NAMALWA (cell line): ENCODE data around the gene PRR19.
"Not testable (repeated sequence)": the region's sequence is repeated elsewhere in the genome, so short reads cannot be mapped to it uniquely, and the experiment has no call there.

Experiments
- DNase-seq: peaks from one replicate; pipeline ENCODE4 v3.0.0-alpha.2; 2015; ENCODE audit warnings: low spot score

The PRR19 gene, protein sequence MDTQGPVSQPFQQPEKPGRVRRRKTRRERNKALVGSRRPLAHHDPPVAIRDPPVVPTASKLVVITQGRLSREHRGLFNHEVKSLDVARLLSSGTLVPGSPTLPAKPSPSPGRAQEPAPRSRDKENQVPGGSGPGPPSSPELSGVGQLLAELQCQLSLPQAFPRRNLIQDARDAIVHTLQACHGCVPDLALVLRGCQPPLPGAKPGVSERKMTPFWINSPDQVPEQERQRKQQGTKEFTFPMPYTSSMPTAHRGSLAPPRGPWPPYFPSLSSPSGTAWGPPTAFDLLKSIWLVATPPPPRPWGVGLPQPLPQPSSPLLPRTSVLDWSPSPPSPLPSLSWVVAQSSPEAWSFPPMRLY

GRCh38 chr19:42301646-42302203 lies at the start of gene PRR19:
TSS of gene PRR19 (plus strand) at chr19:42302132. CDS start at chr19:42309585, 7,453 bp downstream.
- DNase-seq, result peak; percentile 34

- no peak for DNase-seq
These were observed 49.3 kb upstream of the PRR19 start for GRCh38 chr19:42252365-42253244.

GRCh38 chr19:42253245-42254088 lies 48.5 kb upstream of the PRR19 start:
- peak; percentile 60 for DNase-seq

DNA sequence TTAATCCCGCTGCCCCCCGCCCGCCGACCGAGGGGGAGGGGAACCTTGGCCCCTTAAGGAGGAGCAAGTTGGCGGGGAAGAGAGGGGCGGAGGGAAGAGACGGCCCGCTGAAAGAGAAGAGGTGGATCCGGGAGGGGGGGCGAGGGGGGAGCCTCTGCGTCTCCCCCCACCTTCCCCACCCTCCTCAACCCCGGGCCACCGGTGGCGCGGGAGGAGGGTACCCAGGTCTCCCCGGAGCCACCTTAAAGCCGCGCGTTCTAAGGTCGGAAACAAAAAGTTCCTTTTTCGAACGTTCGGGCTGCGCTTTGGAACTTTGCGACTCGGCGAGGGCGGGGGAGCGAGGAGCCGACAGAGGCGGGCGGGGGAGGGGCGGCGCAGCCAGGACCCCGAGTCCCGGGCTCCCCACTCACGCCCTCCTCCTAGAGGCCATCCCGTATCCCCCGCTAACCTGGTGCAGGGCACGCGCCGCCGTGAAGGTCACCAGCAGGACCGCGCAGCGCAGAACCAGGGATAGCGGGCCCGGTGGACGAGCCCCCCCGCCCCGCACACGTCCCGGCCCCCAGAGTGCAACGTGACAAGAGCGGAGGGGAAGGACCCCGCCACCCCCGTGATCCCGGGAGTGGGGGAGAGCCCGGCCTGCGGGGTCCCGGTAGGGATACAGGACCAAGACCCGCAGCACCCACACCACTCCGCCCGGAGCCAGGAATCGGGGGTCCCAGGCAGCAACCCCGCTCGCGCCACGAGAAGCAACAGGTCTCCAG lies 47.7 kb upstream of the PRR19 start:
- DNase-seq, result peak; percentile 82

GRCh38 chr19:42254850-42255765 lies 46.8 kb upstream of the PRR19 start, which contains the start of gene ERF:
TSS of gene ERF (minus strand) at chr19:42255128. CDS start at chr19:42254999, 129 bp downstream.
- DNase-seq, result peak; percentile 92

DNA sequence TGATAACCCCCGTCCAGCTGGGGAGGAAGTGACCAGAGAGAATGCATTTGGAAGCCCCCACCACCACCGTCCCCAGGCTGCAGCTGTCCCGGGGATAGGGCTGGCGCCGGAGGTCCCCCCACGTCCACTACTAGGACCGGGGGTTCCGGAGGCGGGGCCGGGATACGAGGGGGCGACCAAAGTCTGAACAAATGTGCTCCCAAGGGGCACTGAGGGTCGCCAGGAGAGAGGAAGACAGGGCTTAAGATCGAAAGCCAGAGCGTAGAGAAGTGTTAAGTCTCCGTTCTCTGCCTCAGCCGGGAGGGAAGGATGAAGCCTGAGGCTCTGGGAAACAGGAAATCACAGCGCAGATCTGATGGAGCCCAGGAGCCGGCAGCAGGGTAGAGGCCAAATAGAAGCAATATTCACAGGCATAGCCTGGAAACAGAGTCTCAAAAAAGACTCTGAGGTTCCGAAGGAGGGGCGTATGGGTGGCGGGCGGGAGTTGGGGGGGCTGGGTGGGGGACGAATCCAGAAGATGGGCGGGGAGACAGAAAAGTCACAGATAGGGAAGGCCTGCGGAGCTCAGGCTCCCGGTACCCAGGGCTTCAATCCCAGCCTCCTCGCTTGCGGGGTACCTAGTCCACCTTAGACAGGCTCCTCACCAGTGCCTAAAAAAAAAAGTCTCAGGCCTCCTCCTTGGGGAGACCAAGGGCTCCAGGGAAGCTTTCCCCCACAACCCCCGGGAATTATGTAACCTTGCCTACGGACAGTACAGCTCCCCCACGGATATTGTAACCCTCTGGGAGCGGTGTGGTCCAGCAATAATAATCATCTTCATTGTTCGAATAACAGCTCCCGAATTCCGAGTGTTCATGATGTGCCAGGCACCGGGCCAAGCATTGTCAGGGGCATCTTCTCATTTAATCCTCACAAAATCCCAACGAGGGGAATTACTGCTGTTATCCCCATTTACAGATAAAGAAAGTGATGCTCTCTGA lies 45.9 kb upstream of the PRR19 start:
- DNase-seq, result no peak

DNA sequence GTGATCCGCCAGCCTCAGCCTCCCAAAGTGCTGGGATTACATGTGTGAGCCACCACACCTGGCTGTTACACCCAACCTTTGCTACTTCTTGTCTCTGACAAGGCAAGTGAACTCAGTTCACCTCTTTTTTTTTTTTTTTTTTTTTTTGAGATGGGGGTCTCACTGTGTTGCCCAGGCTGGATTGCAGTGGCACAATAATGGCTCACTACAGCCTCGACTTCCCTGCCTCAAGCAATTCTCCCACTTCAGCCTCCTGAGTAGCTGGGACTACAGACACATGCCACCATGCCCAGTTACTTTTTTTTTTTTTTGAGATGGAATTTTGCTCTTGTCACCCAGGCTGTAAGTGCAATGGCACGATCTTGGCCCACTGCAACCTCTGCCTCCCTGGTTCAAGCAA lies 44.1 kb upstream of the PRR19 start:
- not testable (repeated sequence) for DNase-seq

- no peak for DNase-seq
These were observed 40.2 kb upstream of the PRR19 start for GRCh38 chr19:42261763-42262162.

- DNase-seq, result not testable (repeated sequence)
These were observed 35.8 kb upstream of the PRR19 start for GRCh38 chr19:42266105-42266504.

DNA sequence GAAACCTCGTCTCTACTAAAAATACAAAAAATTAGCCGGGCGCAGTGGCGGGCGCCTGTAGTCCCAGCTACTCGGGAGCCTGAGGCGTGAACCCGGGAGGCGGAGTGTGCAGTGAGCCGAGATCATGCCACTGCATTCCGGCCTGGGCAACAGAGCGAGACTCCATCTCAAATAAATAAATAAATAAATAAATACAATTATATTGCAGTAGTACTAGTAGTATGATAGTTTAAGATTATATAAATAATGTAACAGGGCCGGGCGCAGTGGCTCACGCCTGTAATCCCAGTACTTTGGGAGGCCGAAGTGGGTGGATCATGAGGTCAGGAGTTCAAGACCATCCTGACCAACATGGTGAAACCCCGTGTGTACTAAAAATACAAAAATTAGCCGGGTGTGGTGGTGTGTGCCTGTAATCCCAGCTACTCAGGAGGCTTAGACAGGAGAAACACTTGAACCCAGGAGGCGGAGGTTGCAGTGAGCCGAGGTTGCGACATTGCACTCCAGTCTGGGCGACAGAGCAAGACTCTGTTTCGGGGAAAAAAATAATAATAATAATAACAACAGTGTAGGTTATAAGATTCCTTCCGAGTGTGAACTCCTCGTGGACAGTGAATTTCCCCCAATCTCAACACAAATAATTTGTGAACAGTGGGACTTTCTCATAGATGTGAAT lies 34.9 kb upstream of the PRR19 start:
- not testable (repeated sequence) for DNase-seq

DNA sequence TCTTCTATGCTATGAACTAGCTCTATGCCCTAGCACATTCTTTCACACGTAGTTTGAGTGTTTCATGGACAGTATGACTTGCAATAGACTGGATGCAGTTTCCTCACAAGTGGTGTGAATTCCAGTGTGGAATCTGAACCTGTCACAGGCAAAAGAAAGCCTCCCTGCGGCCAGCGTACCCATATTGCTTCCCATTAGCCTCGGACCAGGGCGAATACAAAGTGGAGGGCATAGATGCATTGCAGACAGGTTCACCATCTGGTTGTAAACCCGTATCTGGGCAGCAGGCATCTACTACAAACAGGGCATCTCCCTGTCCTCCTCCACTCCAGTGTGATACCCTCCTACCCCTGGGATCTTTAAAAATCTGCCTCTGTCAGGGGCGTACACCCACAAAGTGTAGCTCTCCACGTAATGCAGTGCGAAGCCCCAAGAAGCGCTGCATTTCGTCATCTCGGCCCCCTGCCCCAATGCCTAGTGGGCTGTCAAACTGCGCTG lies 34.2 kb upstream of the PRR19 start:
- no peak for DNase-seq

DNA sequence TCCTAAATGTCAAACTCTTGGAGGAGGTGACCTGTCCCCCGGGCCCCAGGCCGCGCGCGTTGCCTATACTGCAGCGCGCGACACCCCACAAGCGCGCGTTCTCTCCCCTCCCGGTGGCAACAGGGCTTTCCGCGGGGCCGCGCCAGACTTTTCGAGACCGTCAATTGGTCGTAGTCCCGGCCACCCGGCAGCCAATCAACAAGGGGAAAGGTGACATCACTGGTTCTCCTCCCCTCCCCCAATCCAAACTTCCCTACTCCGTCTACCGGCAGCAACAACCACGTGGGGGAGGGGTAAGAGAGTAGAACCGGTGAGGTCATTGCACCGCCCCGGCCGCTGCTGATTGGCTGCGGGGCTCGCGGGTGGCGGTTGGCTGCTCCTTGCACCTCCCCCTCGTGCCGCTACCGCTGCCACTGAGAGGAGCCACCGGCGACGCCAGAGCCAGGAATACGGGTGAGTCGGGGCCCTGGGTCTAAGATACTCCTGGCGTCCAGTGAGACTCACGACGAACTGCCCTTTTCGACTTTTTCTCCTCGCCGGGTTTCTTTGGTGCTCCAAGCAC lies 33.7 kb upstream of the PRR19 start:
- peak; percentile 99 for DNase-seq

DNA sequence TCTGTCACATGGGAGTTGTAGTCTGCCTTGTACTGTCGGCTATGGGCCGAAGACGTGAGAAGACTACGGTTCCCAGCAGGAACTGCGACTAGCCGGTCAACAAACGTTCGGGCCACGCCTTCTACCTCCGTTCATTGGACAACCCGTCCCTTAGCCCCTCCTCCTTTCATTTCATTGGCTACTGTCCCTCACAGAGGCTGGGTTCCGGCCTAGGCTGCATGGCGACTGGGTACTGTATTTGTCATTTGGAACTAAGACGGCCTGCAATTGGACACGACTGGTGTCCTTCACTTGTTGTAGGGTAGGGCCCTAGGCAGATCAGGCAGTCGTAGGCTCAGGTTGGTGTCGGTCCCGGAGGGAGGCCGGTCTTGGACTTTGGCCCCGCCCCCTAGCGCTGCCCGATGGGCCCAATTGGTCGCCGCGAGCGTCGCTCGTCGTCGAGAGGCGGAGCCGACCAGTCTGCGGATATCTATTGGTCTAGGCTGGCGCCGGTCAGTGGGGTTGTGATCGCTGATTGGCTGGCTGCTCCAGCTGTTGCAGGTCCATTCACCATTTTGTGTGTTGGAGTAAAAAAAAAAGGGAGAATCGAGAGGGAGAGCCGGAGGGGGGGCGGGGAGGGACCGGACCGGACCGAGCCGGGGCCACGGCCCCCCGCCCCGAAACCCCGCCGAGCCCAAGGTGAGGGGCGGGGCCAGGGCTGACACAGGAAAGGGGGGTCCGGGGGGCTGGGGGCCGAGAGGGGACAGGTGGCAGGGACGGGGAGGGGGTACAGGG lies 33.0 kb upstream of the PRR19 start, which contains the start of gene CIC:
Gene CIC, plus strand, starts transcription at position 549 of the 774 bp plus-strand sequence. CDS start 2,532 bp downstream, outside the sequence.
- DNase-seq, result peak; percentile 100

GRCh38 chr19:42269478-42270345 lies 32.2 kb upstream of the PRR19 start:
- DNase-seq, result no peak

DNA sequence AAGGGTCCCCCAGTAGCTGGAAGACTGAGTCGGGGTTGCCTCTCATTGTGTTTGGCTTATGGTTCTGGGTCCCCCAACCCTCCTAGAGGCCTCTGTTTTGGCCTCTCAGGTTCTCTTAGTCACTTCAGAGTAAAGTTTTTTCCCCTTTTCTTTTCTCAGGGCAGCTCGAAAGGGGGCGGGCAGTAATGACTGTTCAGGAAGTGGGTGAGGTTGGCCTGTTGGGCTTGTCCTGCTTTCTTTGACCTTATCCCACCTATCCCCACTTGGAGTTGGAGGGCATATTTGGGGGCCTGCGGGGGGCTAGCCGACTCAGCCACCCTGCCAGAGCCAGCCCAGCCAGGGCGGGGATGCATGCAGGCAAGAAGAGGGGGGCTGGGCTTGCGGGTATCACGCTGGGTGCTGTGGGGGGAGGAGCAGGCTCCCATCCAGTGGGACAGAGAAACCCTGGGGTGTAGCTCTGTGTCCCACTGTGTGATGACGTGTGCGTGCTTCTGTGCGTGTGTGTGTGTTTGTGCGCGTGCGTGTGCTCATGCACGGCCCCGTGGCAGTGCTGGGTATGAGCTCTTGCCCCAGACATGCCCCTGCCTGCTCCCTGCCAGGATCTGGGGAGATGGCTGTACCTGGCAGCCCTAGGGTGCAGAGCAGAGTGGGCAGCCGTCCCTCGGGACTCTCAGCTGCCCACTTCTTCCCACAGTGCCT lies 31.4 kb upstream of the PRR19 start:
- DNase-seq, result peak; percentile 57
